NCI-H1436 treated with DMSO at 0.1 percent for 48 hours (cell line): ENCODE measurements around the gene RETSAT.
"Not testable (repeated sequence)": the region's sequence is repeated elsewhere in the genome, so short reads cannot be mapped to it uniquely, and the experiment has no call there.

Experiments used
- DNase-seq: peaks from one replicate; lab custom pipeline; 2025; lab: John Stamatoyannopoulos, UW

Gene RETSAT

GRCh38 chr2:85330839-85331636 lies 23.3 kb downstream of the RETSAT start:
- DNase-seq: no peak

- not testable (repeated sequence) for DNase-seq
These were observed 24.6 kb downstream of the RETSAT start for GRCh38 chr2:85329701-85330100.

- DNase-seq: no peak
These were observed 25.1 kb downstream of the RETSAT start for GRCh38 chr2:85329181-85329651.

- peak; percentile 59 for DNase-seq
These were observed 26.3 kb downstream of the RETSAT start, which contains the start of gene TGOLN2 for GRCh38 chr2:85327822-85328617. Gene TGOLN2, minus strand, starts transcription at chr2:85327989. Its CDS starts 27 bp downstream, at chr2:85327962.

- DNase-seq: no peak
These were observed 27.0 kb downstream of the RETSAT start for GRCh38 chr2:85327160-85327821.

- no peak for DNase-seq
These were observed 27.7 kb downstream of the RETSAT start for GRCh38 chr2:85326406-85327159.

GRCh38 chr2:85325466-85325811 lies 28.9 kb downstream of the RETSAT start:
- DNase-seq: no peak

- no peak for DNase-seq
These were observed 29.5 kb downstream of the RETSAT start for GRCh38 chr2:85324639-85325465.

GRCh38 chr2:85323988-85324367 lies 30.4 kb downstream of the RETSAT start:
- not testable (repeated sequence) for DNase-seq

- no peak for DNase-seq
These were observed 30.9 kb downstream of the RETSAT start for GRCh38 chr2:85323351-85323987.

- DNase-seq: no peak
These were observed 34.5 kb downstream of the RETSAT start for GRCh38 chr2:85319796-85320195.

- DNase-seq: no peak
These were observed 35.9 kb downstream of the RETSAT start for GRCh38 chr2:85318222-85319074.

GRCh38 chr2:85315921-85316320 lies 38.4 kb downstream of the RETSAT start:
- DNase-seq: not testable (repeated sequence)

GRCh38 chr2:85314884-85315242 lies 39.5 kb downstream of the RETSAT start:
- no peak for DNase-seq

- no peak for DNase-seq
These were observed 41.9 kb downstream of the RETSAT start for GRCh38 chr2:85312404-85312803.

GRCh38 chr2:85310330-85310729 lies 44.0 kb downstream of the RETSAT start:
- no peak for DNase-seq

GRCh38 chr2:85309699-85310321 lies 44.5 kb downstream of the RETSAT start:
- no peak for DNase-seq

GRCh38 chr2:85308896-85309555 lies 45.3 kb downstream of the RETSAT start:
- no peak for DNase-seq
